CD14-positive monocyte (primary cell): Measurements from ENCODE around the gene EGF. TPM values are rescaled to one million over a fixed set of nuclear protein-coding genes. Genes with fewer than 3 reads are reported as not detected.

Experiments used
- DNase-seq, 3 donors: peaks; one replicate each; pipeline ENCODE4 v3.0.0-alpha.2; 2011 to 2022
- H2AFZ ChIP-seq: 2 replicates; pipeline ENCODE4 v1.6.0; 2012; ENCODE audit warnings: mild to moderate bottlenecking, low read depth, low read length, inconsistent platforms; ENCODE audit not compliant: insufficient read depth, poor library complexity, severe bottlenecking
- H3K27ac ChIP-seq, 2 donors: 1 replicate in 1 of 2; 2 replicates in 1 of 2; pipeline ENCODE4 v1.5.1; 2012 to 2013; ENCODE audit warnings: low read length in 2 of 2, control low read depth in 1 of 2, inconsistent platforms in 1 of 2, low read depth in 1 of 2, mild to moderate bottlenecking in 1 of 2
- H3K27me3 ChIP-seq, 2 donors: one replicate each; pipeline versions ENCODE4 v1.6.0 to v1.6.1; 2011 to 2013; ENCODE audit warnings: low read length in 2 of 2; ENCODE audit not compliant: control insufficient read depth in 2 of 2, insufficient read depth in 2 of 2
- H3K36me3 ChIP-seq, 2 donors: replicated peaks in 1 of 2; 1 replicate in 1 of 2; 2 replicates in 1 of 2; pipeline versions ENCODE4 v1.5.1 to v1.6.1; 2012 to 2013; ENCODE audit warnings: low read length in 2 of 2, control low read depth in 1 of 2, inconsistent platforms in 1 of 2, mild to moderate bottlenecking in 1 of 2; ENCODE audit not compliant: insufficient read depth in 2 of 2, control insufficient read depth in 1 of 2
- H3K4me1 ChIP-seq, 2 donors: 1 replicate in 1 of 2; 2 replicates in 1 of 2; pipeline versions ENCODE4 v1.5.1 to v1.6.1; 2012 to 2013; ENCODE audit warnings: low read length in 2 of 2, control low read depth in 1 of 2, inconsistent platforms in 1 of 2, mild to moderate bottlenecking in 1 of 2, moderate library complexity in 1 of 2; ENCODE audit not compliant: insufficient read depth in 2 of 2, control insufficient read depth in 1 of 2
- H3K4me2 ChIP-seq: replicated peaks from 2 replicates; pipeline ENCODE3; 2012; ENCODE audit warnings: low read length, moderate library complexity, mild to moderate bottlenecking; ENCODE audit not compliant: poor library complexity, severe bottlenecking; ENCODE audit errors: extremely low read depth
- H3K4me3 ChIP-seq, 3 experiments: fragments of 200-600 bp in 1 of 3; sonication (generic) in 1 of 3; replicated peaks in 1 of 3; 1 replicate in 2 of 3; 2 replicates in 1 of 3; pipeline ENCODE4 v1.5.1; 2011 to 2013; ENCODE audit warnings: low read length in 3 of 3, mild to moderate bottlenecking in 3 of 3, control low read depth in 2 of 3, low read depth in 2 of 3, inconsistent platforms in 1 of 3, moderate library complexity in 1 of 3
- H3K79me2 ChIP-seq: 2 replicates; pipeline ENCODE4 v1.6.0; 2012; ENCODE audit warnings: mild to moderate bottlenecking, control low read depth, inconsistent platforms, low read length, moderate library complexity; ENCODE audit not compliant: insufficient read depth
- H3K9ac ChIP-seq: 2 replicates; pipeline ENCODE4 v1.6.0; 2017; ENCODE audit warnings: low read length, mild to moderate bottlenecking; ENCODE audit not compliant: insufficient read depth, poor library complexity, severe bottlenecking
- H3K9me3 ChIP-seq, 2 donors: replicated peaks in 1 of 2; 1 replicate in 1 of 2; 2 replicates in 1 of 2; pipeline versions ENCODE4 v1.5.1 to v1.6.1; 2012 to 2013; ENCODE audit warnings: low read length in 2 of 2, control low read depth in 1 of 2; ENCODE audit not compliant: control insufficient read depth in 1 of 2, insufficient read depth in 1 of 2
- H4K20me1 ChIP-seq: 2 replicates; pipeline ENCODE4 v1.6.0; 2012; ENCODE audit warnings: mild to moderate bottlenecking, low read length, control low read depth, moderate library complexity; ENCODE audit not compliant: insufficient read depth
- H3K27ac Mint-ChIP-seq, 7 donors: one replicate each; pipeline ENCODE4 v1.8.0; 2020; ENCODE audit warnings: mild to moderate bottlenecking in 7 of 7, mixed read lengths in 7 of 7, moderate library complexity in 6 of 7, inconsistent platforms in 2 of 7
- H3K27me3 Mint-ChIP-seq, 3 donors: one replicate each; pipeline ENCODE4 v1.8.0; 2021 to 2022; ENCODE audit warnings: low read depth in 3 of 3, mild to moderate bottlenecking in 3 of 3, mixed read lengths in 3 of 3, moderate library complexity in 3 of 3, inconsistent platforms in 1 of 3
- H3K36me3 Mint-ChIP-seq, 2 donors: one replicate each; pipeline ENCODE4 v1.8.0; 2020; ENCODE audit warnings: mixed read lengths in 2 of 2, inconsistent platforms in 1 of 2, mild to moderate bottlenecking in 1 of 2
- H3K4me1 Mint-ChIP-seq: one replicate; pipeline ENCODE4 v1.8.0; 2020; ENCODE audit warnings: mild to moderate bottlenecking, mixed read lengths
- H3K4me3 Mint-ChIP-seq, 2 donors: one replicate each; pipeline ENCODE4 v1.8.0; 2020; ENCODE audit warnings: mild to moderate bottlenecking in 2 of 2, mixed read lengths in 2 of 2, moderate library complexity in 1 of 2
- H3K9me3 Mint-ChIP-seq, 7 donors: one replicate each; pipeline ENCODE4 v1.8.0; 2020 to 2022; ENCODE audit warnings: mixed read lengths in 7 of 7, mild to moderate bottlenecking in 6 of 7, moderate library complexity in 6 of 7, inconsistent platforms in 2 of 7
- whole genome bisulfite sequencing: methylation state at CpG from one replicate; pipeline ENCODE4 v1.1.5; 2013; ENCODE audit warnings: missing lambda C conversion rate; ENCODE audit not compliant: insufficient coverage; 5-methylcytosine and 5-hydroxymethylcytosine counted together
- intact Hi-C, 2 donors: fragments of 100-400 bp; cut with micrococcal nuclease; formaldehyde crosslinking; loops; one replicate each; pipeline versions ENCODE4 v1.15.0 to v1.15.1; 2023
- polyA plus RNA-seq, 3 donors: library from polyadenylated mRNA; depleted of rRNA in 1 of 3; unstranded in 2 of 3; stranded (reverse) in 1 of 3; fragments of 300-500 nt in 2 of 3; fragments of >200 nt in 1 of 3; fragmentation: Illumina TruSeq in 2 of 3; gene quantifications; 1 replicate in 2 of 3; 2 replicates in 1 of 3; pipeline ENCODE4 v1.2.3, GENCODE V29; 2012 to 2021
- TF ChIP-seq, protein P1 (sequence below): fragments of 200-600 bp; IDR thresholded peaks from one replicate; pipeline ENCODE4 v1.8.0; 2022; ENCODE audit warnings: antibody characterized with exemption, mild to moderate bottlenecking

The EGF gene
- polyA plus RNA-seq, 3 donors, result 0.17 to 4.8 TPM; not detected in 1

DNA sequence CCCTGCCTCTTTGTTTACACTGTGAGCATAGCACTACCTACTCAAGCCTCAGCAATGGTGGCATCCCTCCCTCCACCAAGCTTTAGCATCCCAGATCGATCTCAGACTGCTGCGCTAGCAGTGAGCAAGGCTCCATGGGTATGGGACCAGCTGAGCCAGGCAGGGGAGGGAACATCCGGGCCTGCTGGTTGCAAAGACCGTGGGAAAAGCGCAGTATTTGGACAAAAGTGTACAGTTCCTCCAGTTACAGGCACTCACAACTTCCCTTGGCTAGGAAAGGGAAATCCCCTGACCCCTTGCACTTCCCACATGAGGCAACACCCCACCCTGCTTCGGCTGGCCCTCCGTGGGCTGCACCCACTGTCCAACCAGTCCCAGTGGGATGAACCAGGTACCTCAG is 26.5 kb downstream of the EGF start:
- H3K9me3 ChIP-seq, result peaks cover 0 to 10% of the 10 kb centered on the region in 2 donors
- no peaks in the 10 kb centered on the region for H3K36me3 ChIP-seq
- TF ChIP-seq, protein P1, sequence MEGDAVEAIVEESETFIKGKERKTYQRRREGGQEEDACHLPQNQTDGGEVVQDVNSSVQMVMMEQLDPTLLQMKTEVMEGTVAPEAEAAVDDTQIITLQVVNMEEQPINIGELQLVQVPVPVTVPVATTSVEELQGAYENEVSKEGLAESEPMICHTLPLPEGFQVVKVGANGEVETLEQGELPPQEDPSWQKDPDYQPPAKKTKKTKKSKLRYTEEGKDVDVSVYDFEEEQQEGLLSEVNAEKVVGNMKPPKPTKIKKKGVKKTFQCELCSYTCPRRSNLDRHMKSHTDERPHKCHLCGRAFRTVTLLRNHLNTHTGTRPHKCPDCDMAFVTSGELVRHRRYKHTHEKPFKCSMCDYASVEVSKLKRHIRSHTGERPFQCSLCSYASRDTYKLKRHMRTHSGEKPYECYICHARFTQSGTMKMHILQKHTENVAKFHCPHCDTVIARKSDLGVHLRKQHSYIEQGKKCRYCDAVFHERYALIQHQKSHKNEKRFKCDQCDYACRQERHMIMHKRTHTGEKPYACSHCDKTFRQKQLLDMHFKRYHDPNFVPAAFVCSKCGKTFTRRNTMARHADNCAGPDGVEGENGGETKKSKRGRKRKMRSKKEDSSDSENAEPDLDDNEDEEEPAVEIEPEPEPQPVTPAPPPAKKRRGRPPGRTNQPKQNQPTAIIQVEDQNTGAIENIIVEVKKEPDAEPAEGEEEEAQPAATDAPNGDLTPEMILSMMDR, result no peak
- intact Hi-C loops, result no loop called here
- Mint-ChIP-seq H3K4me3 (no peak overlapping the region), H3K36me3 (no peaks in the 10 kb centered on the region), H3K9me3 (peaks cover 7 to 21% (median 17%) of the 10 kb centered on the region in 7 donors), H3K4me1 (peaks cover 2% of the 10 kb centered on the region), H3K27ac (no peak overlapping the region), H3K27me3 (no peaks in the 10 kb centered on the region)
- no peak overlapping the region for H3K27ac ChIP-seq
- no peak overlapping the region for H3K4me2 ChIP-seq
- no peaks in the 10 kb centered on the region for H3K79me2 ChIP-seq
- H2AFZ ChIP-seq, result no peak overlapping the region
- H3K4me3 ChIP-seq, result no peak overlapping the region
- DNase-seq, result peak in 1 of 3 donors; percentile 18
- 80% methylated on average over 5 of the region's 7 CpGs for WGBS
- H3K27me3 ChIP-seq, result no peaks in the 10 kb centered on the region
- no peaks in the 10 kb centered on the region for H4K20me1 ChIP-seq
- H3K9ac ChIP-seq, result no peak overlapping the region
- no peaks in the 10 kb centered on the region for H3K4me1 ChIP-seq

DNA sequence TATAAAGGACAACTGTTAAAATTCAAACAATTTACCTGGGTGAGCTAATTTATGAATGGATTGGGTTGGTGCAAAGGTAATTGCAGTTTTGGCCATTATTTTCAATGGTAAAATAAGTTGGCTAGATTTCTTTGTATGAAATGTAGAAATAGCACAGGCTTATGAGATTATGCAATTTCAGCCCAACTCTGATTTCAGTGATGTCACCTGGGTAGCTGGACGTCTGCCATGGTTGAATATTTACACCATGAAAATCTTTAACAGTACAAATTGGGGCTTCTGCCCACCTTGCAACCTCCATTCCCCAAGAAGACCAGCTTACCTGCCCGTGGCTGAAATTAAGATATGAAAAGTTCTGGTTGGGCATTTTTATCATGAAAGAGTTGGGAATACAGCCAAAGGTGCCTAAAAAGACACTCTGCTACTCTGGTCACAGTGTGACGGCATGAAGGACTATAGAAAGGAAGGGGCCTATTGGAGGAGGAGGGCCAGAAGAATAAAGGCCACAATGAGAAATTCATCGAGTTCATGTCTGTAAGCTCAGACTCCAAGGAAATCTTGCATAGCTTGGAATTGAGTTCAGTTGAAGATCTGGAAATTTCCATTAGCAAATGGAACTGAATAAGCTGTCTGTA is 29.7 kb downstream of the EGF start:
- Mint-ChIP-seq H3K4me3 (no peak overlapping the region), H3K4me1 (peaks cover 6% of the 10 kb centered on the region), H3K27ac (no peak overlapping the region), H3K27me3 (no peaks in the 10 kb centered on the region), H3K9me3 (peaks cover 0 to 9% (median 6%) of the 10 kb centered on the region in 7 donors), H3K36me3 (no peaks in the 10 kb centered on the region)
- no peaks in the 10 kb centered on the region for H4K20me1 ChIP-seq
- no peak overlapping the region for H3K4me2 ChIP-seq
- no peak for DNase-seq
- H3K9ac ChIP-seq, result no peak overlapping the region
- H3K27ac ChIP-seq, result no peak overlapping the region
- intact Hi-C loops, result no loop called here
- no peak overlapping the region for H2AFZ ChIP-seq
- no peaks in the 10 kb centered on the region for H3K27me3 ChIP-seq
- H3K4me1 ChIP-seq, result peaks cover 0 to 3% of the 10 kb centered on the region in 2 donors
- no peak overlapping the region for H3K4me3 ChIP-seq
- TF ChIP-seq, protein P1, result no peak
- H3K79me2 ChIP-seq, result no peaks in the 10 kb centered on the region
- WGBS, result 100% methylated on average over 1 of the region's 4 CpGs
- H3K9me3 ChIP-seq, result peaks cover 0 to 10% of the 10 kb centered on the region in 2 donors
- H3K36me3 ChIP-seq, result no peaks in the 10 kb centered on the region
